Endothelial cell of umbilical vein (primary cell): ENCODE measurements around the gene PRKCD.

Experiments
- EZH2 ChIP-seq: IDR thresholded peaks from 2 replicates; pipeline ENCODE4 v1.6.1; 2012; ENCODE audit warnings: borderline replicate concordance, low read depth, mild to moderate bottlenecking, moderate library complexity, low read length, inconsistent platforms; ENCODE audit not compliant: severe bottlenecking
- POLR2A ChIP-seq: IDR thresholded peaks from 2 replicates; pipeline ENCODE4 v1.6.1; 2012; ENCODE audit warnings: low read depth, mild to moderate bottlenecking, control low read depth, low read length
- POLR2AphosphoS5 ChIP-seq: IDR thresholded peaks from 2 replicates; pipeline ENCODE4 v1.6.1; 2012; ENCODE audit warnings: low read depth, mild to moderate bottlenecking, control low read depth, low read length, moderate library complexity; ENCODE audit not compliant: insufficient read depth

DNA sequence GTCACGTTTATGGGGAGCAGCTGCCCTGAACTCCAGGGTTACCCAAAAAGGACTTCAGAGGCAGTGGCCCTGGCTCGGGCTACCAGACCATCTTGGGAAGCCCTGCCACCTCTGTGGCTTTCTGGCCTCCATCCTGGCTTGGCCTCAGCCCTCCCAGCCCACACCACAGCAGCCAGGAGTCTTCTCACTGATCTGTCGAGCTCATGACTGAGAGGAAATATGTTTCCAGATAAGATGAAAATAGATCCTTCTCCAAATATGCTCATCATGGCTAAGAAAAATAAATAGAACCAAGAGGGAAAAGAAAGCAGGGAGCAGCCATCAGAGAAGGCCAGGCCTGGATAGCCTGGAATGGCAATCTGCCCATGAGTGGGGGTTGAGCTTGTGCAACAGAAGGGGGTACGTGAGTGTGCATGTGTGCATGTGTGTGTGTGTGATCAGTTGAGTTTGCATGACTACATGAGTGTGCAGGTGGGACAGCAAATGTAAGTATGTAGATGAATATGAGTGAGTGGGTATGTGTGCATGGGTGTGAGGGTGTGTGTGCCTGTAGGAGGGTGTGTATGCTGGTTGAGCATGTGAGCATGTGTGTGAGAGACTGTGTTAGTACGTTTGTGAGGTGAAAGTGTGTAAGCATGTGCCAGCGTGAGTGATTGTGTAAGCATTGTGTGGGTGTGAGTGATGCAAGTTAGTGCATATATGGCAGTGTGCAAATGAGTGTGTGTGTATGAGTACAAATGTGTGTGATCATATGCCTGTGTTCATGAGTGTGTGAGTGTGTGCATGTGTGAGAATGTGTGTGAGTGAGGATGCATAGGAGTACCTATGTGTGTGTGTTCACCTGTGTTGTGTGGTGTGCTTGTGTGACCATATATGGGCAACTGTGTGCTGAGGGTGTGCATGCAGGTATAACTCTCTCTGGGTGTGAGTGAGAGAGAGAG, 20.8 kb upstream of the PRKCD start:
- TF ChIP-seq POLR2AphosphoS5 (no peak), POLR2A (no peak), EZH2 (no peak)
